ENCODE results near the gene COA3.

- TF ChIP-seq CTCF (IDR thresholded peaks at IDR 0.05; ENCODE audit: low read depth, low read length, missing input control) (no peak), TAF1 (conservative IDR thresholded peaks at IDR 0.05) (no peak), YY1 (IDR thresholded peaks at IDR 0.05) (no peak)
These were observed 47.7 kb downstream of the COA3 start for GRCh38 chr17:42750739-42751344.
